HG02852 (cell line): ENCODE results near the gene DNAJC3.
"Not testable (repeated sequence)": the region's sequence is repeated elsewhere in the genome, so short reads cannot be mapped to it uniquely, and the experiment has no call there.

Experiments
- ATAC-seq: cut with Tn5 transposase; IDR thresholded peaks from one replicate; pipeline ENCODE4 v1.9.1; 2021; ENCODE audit warnings: mild to moderate bottlenecking, moderate library complexity; ENCODE audit not compliant: unreplicated experiment

Gene DNAJC3

DNA sequence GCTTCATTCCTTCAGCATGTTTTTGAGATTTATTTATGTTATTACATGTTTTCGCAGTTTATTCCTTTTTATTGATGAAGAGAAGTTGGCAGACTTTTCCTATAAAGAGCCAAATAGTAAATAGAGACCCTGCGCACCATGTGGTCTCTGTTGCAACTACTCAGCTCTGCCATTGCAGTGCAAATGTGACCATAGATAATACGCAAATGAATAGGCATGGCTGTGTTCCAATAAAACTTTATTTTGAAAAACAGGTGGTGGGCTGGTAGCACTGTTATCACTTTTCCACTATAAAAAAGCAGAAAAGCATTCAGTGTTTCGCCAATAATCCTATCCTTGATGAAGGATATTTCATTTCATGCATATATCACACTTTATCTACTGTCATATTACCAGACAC is 95.0 kb downstream of the DNAJC3 start:
- no peak for ATAC-seq

DNA sequence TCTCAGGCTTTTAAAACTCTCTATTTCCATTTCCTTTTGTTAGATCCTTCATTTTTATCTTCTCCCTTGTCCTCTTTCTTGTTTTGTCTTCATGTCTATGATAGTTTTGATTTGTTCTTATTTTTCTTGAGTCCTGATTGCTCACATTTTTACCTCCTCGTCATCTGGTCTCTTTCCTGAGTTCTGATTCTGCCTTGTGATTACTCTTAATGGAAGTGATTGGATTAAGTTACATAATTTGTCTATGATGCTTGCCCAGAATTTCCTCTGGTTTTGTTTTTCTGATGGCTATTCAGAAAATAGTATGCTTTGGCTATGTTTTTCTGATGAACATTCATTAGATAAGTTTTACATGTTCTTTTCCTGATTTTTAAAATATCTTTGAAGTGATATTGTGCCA is 102.6 kb downstream of the DNAJC3 start:
- no peak for ATAC-seq

DNA sequence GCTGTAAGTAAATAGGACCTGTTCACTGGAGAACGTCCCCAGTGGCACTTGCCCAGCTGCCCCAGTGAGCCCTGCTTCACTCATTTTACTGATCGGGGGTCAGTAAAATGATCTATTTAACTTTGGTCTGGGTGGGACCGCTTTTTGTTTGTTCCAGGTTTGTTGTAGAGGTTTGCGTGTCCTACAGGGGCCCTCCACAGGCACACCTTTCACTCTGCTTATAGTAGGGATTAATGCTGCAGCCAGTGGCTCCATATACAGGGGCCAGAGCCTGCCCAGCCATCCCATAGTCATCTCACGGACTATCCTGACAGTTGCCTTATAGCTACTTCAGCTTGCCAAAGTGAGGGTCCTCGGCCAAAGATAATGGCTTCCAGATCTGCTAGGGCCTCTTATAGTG is 104.1 kb downstream of the DNAJC3 start:
- no peak for ATAC-seq

DNA sequence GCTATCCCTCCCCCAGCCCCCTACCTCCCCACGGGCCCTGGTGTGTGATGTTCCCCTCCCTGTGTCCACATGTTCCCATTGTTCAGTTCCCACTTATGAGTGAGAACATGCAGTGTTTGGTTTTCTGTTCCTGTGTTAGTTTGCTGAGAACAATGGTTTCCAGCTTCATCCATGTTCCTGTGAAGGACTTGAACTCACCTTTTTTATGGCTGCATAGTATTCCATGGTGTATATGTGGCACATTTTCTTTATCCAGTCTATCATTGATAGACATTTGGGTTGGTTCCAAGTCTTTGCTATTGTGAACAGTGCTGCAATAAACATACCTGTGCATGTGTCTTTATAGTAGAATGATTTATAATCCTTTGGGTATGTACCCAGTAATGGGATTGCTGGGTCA is 105.0 kb downstream of the DNAJC3 start:
- ATAC-seq: not testable (repeated sequence)

DNA sequence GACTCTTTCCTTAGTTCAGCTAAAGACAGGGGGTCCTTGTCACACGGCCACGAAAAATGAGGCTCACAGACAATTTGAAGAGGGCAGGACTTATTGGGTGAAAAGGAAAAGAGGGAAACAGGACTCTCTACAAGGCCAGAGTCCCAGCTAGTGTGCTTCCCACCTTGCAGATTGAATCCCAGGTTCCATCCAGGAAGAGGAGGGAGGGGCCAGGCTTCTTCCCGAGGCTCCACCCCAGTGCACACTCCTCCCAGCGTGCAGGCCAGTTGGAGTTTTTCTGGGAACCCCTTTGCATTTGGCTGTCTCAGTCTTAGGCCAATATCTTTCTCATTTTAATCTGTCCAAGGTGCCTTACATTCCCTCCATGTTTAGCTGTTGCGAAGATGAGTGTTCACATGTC is 106.8 kb downstream of the DNAJC3 start:
- ATAC-seq: no peak

DNA sequence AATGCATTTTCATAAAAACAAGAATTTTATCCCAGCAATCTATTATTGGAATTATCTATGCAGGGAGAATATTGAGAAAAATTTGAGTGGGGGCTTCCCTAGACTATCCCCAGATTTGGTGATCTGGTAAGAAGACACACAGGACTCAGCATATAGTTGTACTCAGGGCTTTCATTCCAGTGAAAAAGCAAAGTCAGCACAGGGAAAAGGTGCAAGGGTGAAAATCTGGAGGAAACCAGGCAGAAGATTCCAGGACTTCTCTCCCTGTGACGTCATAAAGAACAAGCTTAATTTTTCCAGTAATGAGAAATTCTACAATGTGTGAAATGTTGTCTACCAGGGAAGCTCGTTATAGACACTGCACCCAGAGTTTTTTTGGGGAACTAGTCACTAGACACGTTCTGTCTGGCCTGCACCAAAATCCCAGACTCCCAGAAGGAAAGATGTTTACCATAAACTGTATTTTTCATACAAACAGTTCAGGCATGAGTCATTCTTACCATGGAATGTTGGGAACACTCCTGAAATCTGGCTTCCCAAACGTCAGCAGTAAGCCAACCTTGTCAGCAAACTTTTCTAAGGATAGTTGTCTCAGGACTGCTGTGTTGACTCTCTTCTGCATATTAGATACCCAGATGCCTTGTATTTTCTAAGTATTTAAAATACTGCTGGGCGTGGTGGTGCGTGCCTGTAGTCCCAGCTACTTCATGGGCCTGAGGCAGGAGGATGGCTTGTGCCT is 107.4 kb downstream of the DNAJC3 start:
- no peak for ATAC-seq

DNA sequence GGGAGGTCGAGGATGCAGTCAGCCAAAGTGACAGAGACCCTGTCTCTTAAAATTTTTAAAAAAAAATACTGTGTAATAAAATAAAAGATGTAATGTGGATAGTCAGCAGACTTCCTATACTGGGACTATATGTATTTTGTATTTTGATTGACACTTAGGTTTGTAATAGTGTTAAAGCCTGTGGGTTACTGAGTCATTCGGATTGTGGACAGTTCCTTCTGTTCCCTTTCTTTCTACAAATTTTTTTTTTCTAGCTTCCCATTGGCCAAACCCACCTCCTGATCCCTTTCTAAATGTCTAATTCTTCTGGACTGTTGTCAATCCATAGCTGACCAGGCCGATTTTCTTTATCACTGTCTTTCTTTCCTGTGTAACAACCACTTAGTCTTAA is 108.0 kb downstream of the DNAJC3 start:
- no peak for ATAC-seq

DNA sequence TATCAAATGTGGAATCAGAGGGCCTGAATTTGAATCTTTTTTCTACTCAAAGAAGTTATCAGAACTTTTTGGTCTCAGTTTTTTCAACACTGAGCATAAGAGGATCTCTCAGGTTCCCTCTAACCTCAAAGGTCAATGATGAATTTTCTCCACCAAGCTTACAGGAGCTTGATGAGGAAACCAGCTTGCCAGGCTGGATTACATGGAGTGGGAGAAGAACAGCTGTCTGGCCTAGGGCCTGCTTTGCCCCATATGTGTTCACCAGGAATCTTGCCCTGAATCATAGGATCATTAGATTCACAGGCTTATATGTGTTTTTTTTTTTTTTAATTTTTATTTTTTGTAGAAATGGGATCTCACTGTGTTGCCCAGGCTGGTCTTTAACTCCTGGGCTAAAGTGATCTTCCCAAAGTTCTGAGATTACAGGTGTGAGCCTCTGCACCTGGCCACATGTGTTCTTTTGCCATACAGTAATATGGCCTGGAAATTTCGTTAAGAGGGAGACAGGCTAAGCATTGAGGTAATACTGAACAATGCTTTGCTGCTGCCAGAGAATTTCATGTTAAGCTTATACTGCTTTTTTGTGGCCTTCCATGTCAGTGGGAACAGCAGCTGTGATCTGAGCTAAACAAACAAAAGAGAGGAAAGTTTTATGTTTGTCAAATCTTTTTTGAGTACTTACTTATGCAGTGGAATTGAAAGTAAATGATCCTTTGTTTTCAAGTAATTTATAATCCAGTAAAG is 110.6 kb downstream of the DNAJC3 start:
- ATAC-seq: no peak

DNA sequence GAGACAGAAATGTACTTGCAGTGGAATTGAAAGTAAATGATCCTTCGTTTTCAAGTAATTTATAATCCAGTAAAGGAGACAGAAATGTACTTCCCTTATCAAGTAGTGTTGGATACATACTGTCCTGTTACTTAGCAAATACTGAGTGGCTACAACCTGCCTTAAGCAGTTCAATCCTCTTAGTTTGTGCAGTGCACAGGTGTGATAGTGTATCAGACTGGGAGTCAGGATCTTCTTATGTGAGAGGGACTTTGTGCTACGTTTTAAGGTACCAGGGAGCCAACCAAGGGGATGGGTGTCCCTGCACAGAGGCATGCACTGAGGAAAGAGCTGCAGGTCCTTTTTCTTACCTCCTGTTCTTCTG is 111.1 kb downstream of the DNAJC3 start:
- no peak for ATAC-seq

DNA sequence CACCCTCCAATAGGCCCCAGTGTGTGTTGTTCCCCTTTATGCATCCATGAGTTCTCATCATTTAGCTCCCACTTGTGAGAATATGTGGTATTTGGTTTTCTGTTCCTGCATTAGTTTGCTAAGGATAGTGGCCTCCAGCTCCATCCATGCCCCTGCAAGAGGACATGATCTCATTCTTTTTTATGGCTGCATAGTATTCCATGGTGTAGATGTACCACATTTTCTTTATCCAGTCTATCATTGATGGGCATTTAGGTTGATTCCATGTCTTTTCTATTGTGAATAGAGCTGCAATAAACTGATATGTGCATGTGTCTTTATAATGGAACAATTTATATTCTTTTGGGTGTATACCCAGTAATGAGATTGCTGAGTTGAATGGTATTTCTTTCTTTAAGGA is 112.4 kb downstream of the DNAJC3 start:
- not testable (repeated sequence) for ATAC-seq

DNA sequence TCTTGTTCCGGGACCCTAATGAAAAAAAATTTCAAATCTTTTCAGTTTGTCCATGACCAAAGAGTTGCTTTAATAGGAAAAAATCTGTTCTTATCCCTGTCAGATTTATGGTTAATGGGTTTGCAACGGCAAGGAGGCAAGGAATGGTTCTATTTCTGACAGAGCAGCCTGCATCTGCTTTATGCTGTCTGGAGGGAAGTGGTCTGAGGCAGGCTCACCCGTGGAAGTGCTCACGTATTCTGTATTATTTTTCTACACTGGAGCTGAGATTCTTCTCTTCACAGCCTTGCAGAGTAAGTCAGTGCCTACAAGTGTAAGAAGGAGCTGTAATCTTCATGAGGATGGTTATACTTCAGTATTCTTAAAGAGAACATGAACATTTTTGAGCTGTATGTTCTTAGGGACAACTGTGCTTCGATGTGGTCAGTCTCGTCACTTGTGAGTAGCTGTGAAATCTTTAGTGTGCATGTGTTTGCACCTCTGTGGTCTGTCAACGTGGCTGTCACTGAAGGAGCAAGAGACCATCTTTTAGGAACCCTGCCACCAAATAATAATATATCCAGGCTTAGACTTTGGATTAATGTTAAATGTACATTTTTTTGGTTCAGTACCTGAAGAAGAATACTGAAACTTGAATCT is 114.3 kb downstream of the DNAJC3 start:
- ATAC-seq: no peak

DNA sequence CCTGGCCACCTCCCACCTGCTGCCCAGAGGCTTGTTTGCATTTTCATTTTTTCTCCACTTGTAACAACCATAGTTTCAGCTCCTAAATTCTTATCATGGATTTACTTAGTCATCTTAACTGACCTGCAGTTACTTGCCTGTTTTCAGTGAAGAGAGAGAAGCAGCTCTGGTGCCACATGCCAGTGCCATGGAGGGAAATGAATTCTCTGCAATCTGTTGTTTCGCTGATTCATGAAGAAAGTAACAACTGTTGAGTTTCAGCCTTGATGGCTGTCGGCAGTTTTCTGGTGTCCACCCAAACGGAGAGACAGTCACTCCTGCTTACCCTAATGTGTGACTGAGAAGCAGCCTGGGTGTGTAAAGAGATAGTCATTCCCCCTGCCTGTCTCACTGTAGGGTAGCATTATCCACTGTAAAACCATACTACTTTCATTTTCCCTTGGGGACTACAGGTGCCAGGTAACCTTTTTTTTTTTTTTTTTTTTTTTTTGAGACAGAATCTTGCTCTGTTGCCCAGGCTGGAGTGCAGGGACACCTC is 116.1 kb downstream of the DNAJC3 start:
- no peak for ATAC-seq

DNA sequence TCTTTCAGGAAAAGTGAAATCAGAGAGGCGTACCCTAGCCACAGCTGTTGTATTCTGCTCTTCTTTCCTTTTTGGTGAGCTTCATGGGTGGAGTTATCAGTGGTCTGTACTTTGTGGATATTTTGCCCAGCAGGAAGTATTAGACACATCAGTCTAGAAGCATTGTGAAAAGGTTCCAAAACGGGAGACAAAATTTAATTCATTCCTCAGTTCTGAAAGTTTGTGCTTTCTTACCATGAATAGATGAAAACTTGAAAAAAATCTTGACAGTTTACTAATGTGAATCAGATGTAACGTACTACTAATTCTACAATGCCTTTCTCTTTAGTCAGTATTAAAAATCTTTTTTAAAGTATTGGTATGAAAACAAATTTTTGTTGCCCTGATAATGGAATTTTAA is 116.8 kb downstream of the DNAJC3 start:
- ATAC-seq: no peak

DNA sequence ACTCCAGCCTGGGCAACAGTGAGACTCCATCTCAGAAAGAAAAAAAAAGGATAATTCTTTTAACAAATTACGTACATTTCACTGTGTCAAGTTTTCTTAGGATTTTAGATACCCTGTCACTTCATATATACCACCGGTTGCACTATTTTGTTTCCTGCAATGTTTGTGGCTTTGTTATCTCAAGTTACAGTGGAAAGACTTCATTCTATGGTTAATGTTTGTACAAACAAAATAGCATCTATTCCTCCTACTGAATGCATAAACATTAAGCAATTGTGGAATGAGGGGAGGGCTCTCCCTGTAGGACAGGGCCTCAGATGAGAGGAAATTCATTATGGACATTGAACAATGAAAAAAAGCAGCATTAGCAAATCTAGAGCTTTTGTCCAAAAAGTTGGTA is 120.1 kb downstream of the DNAJC3 start:
- ATAC-seq: no peak

DNA sequence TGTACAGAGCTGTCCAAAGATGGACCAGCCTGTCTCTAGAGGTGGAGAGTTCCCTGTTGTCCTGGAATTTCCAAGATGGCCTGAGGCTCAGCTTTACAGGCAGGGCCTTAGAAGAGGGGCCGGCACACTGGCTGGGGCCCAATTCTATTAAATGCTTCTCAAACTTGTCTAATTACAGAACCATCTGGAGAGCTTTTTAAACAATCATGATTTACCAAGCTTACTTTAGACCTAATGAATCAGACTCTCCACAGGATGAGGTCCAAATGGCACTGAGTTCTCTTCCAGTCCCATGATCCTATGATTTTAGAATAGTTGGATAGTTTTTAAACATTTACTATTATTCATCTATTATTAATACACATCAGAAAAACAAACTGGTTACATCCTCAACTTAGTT is 123.5 kb downstream of the DNAJC3 start:
- ATAC-seq: no peak

DNA sequence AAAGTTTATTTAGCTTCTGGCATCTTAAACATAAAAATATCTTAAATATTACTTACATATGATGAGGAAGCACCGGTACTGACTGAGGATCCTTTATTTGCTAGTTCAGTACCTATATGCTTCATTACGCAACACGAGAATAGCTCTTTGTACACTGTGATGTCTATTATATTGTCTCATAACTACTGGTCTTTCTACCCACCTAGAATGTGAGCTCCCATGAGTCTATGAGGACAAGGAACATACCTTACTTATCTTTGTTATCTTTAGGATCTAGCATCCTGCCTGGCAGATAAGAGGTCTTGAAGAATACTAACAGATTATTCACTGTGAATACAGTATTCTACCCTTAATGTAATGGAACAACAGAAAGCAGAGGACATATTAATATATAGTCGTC is 124.9 kb downstream of the DNAJC3 start:
- ATAC-seq: no peak

DNA sequence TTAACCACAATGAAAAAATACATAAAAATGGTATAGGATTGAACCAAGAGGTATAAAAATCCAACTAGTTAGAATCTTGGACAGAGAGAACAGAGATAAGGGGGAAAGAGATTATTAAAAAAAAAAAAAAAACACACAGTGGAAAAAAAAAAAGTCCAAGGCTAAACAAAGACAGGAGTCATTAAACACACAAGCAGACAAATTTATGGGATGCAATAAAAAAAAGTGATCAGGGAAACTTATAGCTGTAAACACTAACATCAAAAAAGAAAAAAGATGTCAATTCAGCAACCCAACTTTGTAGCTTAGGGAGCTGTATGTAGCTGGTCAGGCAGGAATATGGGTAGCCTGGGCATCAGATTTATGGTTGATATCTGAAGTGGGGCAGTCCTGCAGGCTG is 129.0 kb downstream of the DNAJC3 start:
- no peak for ATAC-seq

DNA sequence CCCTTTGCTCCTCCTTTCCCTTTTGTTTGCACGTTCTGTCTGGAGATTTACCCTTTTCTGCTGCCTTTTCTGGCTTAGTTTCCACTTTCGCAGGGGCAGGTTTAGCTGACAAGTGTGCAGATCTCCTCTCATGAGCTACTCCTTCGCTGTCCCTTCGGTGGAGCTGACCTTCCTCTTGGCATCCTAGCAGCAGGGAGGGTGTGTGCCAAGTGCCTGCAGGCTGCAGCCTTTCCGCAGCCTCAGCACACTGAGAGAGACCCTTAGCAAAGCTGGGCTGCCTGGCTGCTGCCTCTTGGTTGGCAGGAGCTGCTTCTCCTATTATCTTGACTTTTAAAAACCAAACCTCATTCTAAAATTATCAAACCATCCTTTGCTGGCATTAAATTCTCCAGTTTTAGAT is 132.5 kb downstream of the DNAJC3 start:
- no peak for ATAC-seq

DNA sequence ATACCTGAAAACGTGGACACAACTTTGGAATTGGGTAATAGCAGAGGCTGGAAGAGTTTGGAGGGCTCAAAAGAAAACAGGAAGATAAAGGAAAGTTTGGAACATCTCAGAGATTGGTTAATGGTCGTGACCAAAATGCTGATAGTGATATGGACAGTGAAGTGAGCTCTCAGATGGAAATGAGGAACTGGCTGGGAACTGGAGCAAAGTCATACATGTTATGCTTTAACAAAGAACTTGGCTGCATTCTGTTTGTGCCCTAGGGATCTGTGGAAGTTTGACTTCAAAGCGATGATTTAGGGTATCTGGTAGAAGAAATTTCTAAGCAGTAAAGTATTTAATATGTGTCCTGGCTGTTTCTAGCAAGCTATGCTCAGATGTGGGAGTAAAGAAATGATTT is 136.2 kb downstream of the DNAJC3 start:
- no peak for ATAC-seq

DNA sequence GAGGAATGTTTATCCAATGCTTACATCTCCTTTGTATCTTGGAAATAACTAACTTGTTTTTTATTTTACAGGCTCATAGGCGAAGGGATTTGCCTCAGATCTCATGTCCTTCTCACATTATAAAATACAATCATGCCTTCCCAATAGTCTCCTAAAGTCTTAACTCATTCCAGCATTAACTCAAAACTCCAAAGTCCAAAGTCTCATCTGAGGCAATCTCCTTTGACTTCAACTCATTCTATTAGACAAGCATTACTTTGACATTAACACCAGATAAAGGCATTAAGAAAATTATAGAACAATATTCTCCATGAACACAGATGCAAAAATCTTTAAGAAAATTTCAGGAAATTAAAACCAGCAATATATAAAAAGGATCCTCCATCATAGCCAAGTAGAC is 137.6 kb downstream of the DNAJC3 start:
- ATAC-seq: no peak

DNA sequence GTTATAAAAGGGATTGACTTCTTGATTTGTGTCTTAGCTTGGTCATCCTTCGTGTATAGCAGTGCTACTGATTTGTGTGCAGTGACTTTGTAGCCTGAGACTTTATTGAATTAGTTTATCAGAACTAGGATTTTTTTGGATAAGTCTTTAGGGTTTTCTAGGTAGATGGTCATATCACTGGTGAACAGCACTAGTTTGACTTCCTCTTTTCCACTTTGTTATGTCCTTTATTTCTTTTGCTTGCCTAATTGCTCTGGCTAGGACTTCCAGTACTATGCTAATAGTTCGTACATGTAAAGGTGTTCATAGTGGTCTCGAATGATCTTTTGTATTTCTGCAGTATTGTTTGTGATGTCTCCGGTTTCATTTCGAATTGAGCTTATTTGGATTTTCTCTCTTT is 145.4 kb downstream of the DNAJC3 start:
- no peak for ATAC-seq

DNA sequence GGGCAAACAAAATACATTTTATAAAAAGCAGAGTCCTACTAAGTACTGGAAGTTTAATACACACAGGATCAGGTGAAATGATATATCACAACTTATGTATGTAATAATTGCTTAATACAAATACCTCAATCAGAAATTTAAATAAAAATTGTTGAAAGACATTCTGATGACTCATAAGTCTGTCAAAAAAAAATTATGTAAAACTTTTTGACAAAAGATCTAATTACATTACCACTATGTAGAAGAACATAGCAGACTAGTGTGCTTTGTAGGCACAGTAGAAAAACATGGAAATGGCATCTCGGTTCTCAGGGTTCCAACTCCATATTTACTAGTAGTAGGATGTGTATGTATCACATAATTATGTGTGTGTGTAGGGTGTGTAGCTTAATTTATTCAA is 156.2 kb downstream of the DNAJC3 start:
- ATAC-seq: no peak
